ENCODE results near the gene FMN1. TPM values are rescaled to one million over a fixed set of nuclear protein-coding genes. Genes with fewer than 3 reads are reported as not detected.

The FMN1 gene
- polyA plus RNA-seq, 3 donors, result 0.28 to 3.7 (median 0.34) TPM

DNA sequence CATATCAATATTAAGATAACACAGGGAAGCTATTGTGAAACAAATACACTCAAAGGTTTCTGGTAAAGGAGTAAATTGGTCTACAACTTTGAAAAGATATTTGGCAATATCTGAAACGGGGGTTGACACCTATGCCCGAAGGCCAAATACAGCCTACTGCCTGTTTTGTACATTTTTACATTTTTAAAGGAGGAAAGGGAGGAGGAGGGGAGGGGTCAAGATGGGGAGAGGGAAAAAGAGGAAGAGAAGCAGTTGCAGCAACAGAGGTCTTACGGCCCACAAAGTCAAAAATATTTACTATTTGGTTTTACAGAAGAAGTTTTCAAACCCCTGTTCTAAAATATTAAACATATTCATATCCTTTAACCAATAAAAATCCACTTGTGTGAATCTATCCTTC is 94.2 kb downstream of the FMN1 start:
- Mint-ChIP-seq H3K9me3 (no peaks in the 10 kb centered on the region), H3K27me3 (ENCODE audit: low read depth in 3 of 3) (peaks cover 0 to 4% (median 0%) of the 10 kb centered on the region in 3 donors), H3K4me1 (peaks cover 36% of the 10 kb centered on the region), H3K4me3 (peak overlapping the region in 1 of 2 donors; percentile 26), H3K36me3 (no peaks in the 10 kb centered on the region), H3K27ac (peak overlapping the region in 1 of 7 donors; percentile 50)
- H2AFZ ChIP-seq (ENCODE audit: insufficient read depth, low read depth, low read length, poor library complexity, severe bottlenecking), result no peak overlapping the region
- peak; percentile 18 to 31 (median 27) for DNase-seq
- intact Hi-C loops (cut with micrococcal nuclease), result no loop called here
- no peaks in the 10 kb centered on the region for H4K20me1 ChIP-seq (ENCODE audit: insufficient read depth, low read length)
- no CpG with 5 or more reads among the region's 3 CpGs for WGBS (ENCODE audit: insufficient coverage)
- peaks cover 19 to 23% of the 10 kb centered on the region in 2 donors for H3K4me1 ChIP-seq (ENCODE audit: control insufficient read depth in 1 of 2, insufficient read depth in 2 of 2, low read length in 2 of 2)
- peak overlapping the region in 1 of 3 experiments; percentile 18 for H3K4me3 ChIP-seq (replicated peaks in 1 of 3; ENCODE audit: low read depth in 2 of 3, low read length in 3 of 3)
- H3K27ac ChIP-seq (ENCODE audit: low read depth in 1 of 2, low read length in 2 of 2), result no peak overlapping the region
- H3K79me2 ChIP-seq (ENCODE audit: insufficient read depth, low read length), result peaks cover 7% of the 10 kb centered on the region
- no peaks in the 10 kb centered on the region for H3K36me3 ChIP-seq (replicated peaks in 1 of 2; ENCODE audit: control insufficient read depth in 1 of 2, insufficient read depth in 2 of 2, low read length in 2 of 2)
- TF ChIP-seq, protein P1, sequence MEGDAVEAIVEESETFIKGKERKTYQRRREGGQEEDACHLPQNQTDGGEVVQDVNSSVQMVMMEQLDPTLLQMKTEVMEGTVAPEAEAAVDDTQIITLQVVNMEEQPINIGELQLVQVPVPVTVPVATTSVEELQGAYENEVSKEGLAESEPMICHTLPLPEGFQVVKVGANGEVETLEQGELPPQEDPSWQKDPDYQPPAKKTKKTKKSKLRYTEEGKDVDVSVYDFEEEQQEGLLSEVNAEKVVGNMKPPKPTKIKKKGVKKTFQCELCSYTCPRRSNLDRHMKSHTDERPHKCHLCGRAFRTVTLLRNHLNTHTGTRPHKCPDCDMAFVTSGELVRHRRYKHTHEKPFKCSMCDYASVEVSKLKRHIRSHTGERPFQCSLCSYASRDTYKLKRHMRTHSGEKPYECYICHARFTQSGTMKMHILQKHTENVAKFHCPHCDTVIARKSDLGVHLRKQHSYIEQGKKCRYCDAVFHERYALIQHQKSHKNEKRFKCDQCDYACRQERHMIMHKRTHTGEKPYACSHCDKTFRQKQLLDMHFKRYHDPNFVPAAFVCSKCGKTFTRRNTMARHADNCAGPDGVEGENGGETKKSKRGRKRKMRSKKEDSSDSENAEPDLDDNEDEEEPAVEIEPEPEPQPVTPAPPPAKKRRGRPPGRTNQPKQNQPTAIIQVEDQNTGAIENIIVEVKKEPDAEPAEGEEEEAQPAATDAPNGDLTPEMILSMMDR (IDR thresholded peaks at IDR 0.05), result no peak
- H3K4me2 ChIP-seq (replicated peaks; ENCODE audit: extremely low read depth, low read length, poor library complexity, severe bottlenecking), result peak overlapping the region; percentile 45
- no peaks in the 10 kb centered on the region for H3K9me3 ChIP-seq (replicated peaks in 1 of 2; ENCODE audit: control insufficient read depth in 1 of 2, insufficient read depth in 1 of 2, low read length in 2 of 2)
- H3K27me3 ChIP-seq (ENCODE audit: control insufficient read depth in 2 of 2, insufficient read depth in 2 of 2, low read length in 2 of 2), result no peaks in the 10 kb centered on the region
- no peak overlapping the region for H3K9ac ChIP-seq (ENCODE audit: insufficient read depth, low read length, poor library complexity, severe bottlenecking)

DNA sequence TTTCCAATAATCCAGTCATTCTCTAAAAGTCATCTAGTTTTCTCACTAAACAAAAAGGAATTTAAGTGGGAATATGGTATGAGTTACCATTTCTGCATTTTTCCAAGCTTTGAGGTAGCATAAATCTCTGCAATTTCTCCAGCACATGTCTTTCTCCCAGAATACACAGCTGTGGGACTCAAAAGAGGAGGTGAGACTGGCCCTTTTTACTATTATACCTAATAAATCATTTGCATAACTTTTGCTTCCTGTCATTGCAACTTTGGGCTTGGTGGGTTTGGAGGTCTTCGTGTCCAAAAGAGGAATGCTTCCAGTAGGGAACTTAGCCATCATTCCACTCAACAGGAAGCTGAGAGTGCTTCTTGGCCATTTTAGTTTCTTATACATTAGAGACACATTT is 94.8 kb downstream of the FMN1 start:
- Histone ChIP-seq H3K4me2 (replicated peaks; ENCODE audit: extremely low read depth, low read length, poor library complexity, severe bottlenecking) (no peak overlapping the region), H3K27ac (ENCODE audit: low read depth in 1 of 2, low read length in 2 of 2) (no peak overlapping the region), H3K9me3 (replicated peaks in 1 of 2; ENCODE audit: control insufficient read depth in 1 of 2, insufficient read depth in 1 of 2, low read length in 2 of 2) (no peaks in the 10 kb centered on the region), H3K4me3 (replicated peaks in 1 of 3; ENCODE audit: low read depth in 2 of 3, low read length in 3 of 3) (no peak overlapping the region), H3K4me1 (ENCODE audit: control insufficient read depth in 1 of 2, insufficient read depth in 2 of 2, low read length in 2 of 2) (peaks cover 21 to 29% of the 10 kb centered on the region in 2 donors), H3K27me3 (ENCODE audit: control insufficient read depth in 2 of 2, insufficient read depth in 2 of 2, low read length in 2 of 2) (no peaks in the 10 kb centered on the region), H3K9ac (ENCODE audit: insufficient read depth, low read length, poor library complexity, severe bottlenecking) (no peak overlapping the region), H3K36me3 (replicated peaks in 1 of 2; ENCODE audit: control insufficient read depth in 1 of 2, insufficient read depth in 2 of 2, low read length in 2 of 2) (no peaks in the 10 kb centered on the region), H3K79me2 (ENCODE audit: insufficient read depth, low read length) (peaks cover 7% of the 10 kb centered on the region), H2AFZ (ENCODE audit: insufficient read depth, low read depth, low read length, poor library complexity, severe bottlenecking) (no peak overlapping the region), H4K20me1 (ENCODE audit: insufficient read depth, low read length) (no peaks in the 10 kb centered on the region)
- no peak for DNase-seq
- intact Hi-C loops (cut with micrococcal nuclease), result loop anchor here in 1 of 2 donors (10.0 kb wide), 2 partner anchors 125 to 605 kb away; no protein-coding TSS in a partner anchor
- no CpG with 5 or more reads among the region's 1 CpG for WGBS (ENCODE audit: insufficient coverage)
- Mint-ChIP-seq H3K4me3 (no peak overlapping the region), H3K27ac (no peak overlapping the region), H3K9me3 (no peaks in the 10 kb centered on the region), H3K4me1 (peaks cover 40% of the 10 kb centered on the region), H3K36me3 (no peaks in the 10 kb centered on the region), H3K27me3 (ENCODE audit: low read depth in 3 of 3) (no peaks in the 10 kb centered on the region)
- TF ChIP-seq, protein P1 (IDR thresholded peaks at IDR 0.05), result no peak
